HG03432 (cell line): ENCODE data around the gene ACACA.

Experiments used
- ATAC-seq: cut with Tn5 transposase; IDR thresholded peaks from one replicate; pipeline ENCODE4 v1.9.1; 2021; ENCODE audit warnings: mild to moderate bottlenecking, moderate library complexity; ENCODE audit not compliant: unreplicated experiment

The ACACA gene

GRCh38 chr17:37239690-37240334, 166.8 kb downstream of the ACACA start:
- ATAC-seq = no peak

- ATAC-seq = no peak
Measured at GRCh38 chr17:37234106-37234505, 172.5 kb downstream of the ACACA start.

DNA sequence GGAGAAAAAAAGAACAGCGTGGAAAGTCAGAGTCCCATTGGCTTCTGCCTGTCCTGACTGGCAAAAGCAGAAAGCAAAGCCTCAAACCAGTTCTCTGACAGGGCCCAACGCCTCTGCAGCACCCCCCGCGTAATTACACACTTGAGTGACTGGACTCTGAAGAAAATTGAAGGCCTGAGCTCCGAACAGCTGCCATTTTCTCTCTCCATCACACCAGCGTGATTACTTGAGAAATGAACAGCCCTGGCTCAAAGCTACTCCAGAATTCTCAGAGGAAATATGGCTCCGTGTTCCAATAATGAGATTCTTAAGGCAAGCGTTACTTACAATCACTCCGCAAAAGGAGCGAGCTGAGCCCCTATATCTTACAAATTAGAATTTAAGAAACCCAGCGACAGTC, 173.6 kb downstream of the ACACA start:
- ATAC-seq = no peak

GRCh38 chr17:37231887-37232286, 174.7 kb downstream of the ACACA start:
- ATAC-seq = no peak

DNA sequence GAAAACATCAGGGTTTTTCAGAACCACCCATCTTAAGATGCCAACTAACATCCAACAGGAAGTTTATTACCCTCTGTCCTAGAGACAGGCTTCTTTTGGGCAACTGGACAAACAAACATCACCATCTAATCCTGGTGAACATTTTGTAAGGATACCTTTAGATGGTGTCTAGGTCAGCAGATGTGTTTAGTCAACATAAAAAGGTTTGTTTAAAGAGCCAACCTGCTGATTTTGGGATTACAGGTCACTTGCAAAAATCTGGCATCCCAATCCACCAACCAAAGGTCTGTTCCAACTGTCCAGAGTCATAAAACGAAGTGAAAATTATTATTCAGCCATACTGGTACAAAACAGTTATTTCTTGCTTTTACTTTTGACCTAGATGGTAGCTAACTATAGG, 176.0 kb downstream of the ACACA start:
- no peak for ATAC-seq

DNA sequence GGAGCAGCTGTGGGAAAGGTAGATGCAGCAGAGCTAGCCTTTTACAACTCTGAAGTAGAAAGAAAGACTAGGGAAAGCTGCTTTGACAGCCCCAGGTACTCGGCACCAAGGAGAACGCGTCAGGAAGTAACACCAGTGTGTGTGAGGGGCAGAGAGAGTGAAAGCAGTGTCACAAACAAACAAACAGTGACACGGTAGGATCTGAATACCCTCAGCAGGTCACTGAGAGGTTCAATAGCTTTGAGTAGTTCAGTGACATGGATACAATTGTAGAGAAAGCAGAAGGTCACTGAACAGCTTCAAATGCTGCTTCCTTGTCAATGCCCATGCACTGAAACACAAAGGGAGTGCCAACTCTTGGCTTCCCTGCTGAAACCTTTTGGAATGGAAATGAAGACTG, 181.2 kb downstream of the ACACA start:
- ATAC-seq = no peak

DNA sequence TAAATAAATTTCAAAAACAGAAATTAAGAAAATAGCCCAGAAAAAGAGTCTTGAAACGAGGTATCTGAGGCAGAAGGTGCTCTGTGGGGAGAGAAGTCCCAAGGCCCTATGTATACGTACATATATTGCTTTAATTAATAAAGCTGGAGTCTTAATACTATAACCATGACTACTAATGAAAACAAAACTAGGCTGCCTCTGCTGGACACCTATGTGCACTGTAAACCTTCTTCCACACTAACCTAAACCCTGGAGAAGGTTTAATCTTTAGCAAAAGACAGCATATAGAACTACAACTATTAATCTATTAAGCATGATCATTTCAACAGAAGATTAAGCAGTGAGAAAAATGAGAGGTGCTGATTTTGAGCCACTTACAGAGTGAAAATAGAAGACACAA, 184.8 kb downstream of the ACACA start:
- no peak for ATAC-seq

GRCh38 chr17:37220607-37220953, 186.1 kb downstream of the ACACA start:
- ATAC-seq = no peak

DNA sequence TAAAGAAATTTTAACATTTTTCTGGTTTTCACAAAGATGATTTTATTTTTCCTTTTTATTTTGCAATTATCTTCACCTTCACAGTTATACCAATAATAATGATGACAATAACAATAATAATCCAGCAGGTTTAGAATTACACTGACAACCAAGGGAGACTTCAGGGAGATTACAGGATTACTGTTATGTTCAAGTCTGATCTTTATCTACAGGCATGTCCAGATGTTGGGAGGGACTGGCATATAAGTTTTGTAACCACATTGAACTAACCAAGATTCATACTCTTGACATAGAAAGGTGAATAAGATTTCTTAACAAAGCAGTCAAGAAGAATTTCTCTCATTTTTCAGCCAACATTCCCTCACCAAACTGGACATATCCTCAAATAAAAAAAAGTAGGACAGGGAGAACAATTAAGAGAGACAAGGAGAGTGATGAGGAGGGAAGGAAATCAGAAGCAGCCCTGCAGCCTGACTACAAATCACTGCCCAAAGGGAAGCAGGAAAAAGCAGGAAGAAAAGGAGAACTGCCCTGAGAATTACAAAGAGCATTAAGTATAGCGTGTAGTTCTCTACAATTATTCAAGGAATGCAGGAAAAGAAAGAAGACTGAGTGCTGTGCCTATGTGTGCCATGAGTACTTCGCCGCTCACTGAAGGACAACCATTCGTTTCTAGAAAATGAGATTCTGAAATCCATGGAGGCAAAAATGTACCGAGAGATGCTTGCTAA, 186.6 kb downstream of the ACACA start:
- no peak for ATAC-seq

DNA sequence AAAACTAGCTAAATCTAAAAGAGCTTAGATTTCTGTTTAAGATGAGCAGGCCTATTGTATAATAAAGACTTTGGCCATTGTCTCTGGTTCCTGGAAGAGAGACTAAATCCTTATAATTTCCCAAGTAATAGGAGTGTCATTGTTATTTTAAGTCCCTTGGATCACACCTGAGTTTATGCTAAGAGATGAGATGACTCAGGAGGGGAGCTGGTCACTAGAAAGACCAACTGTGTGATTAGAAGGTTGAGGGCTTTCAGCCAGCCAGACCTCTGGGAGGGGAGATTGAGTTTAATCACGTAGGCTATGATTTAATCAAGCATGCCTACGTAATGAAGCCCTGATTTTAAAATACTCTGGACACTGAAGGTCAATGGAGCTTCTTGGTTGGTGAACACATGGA, 187.8 kb downstream of the ACACA start:
- no peak for ATAC-seq

GRCh38 chr17:37214416-37214815, 192.2 kb downstream of the ACACA start:
- ATAC-seq = no peak

DNA sequence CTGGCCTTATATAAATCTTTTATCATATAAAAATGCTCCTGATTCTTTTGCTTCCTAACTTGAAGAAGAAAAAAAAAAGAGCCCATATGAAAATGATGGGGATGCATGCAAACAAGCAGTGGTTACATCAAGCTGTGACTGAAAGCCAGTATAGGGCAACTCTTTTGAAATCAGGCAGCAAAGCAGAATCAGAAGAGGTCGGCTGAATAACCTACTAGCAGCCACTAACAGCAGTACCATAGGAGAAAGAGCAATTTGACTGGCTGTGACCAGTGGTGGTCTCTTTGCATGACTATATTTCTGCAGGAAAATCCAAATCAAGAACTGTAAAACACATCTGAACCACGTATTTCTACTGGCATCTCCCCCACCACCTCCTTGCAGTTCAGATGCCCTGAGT, 192.7 kb downstream of the ACACA start:
- ATAC-seq = no peak

DNA sequence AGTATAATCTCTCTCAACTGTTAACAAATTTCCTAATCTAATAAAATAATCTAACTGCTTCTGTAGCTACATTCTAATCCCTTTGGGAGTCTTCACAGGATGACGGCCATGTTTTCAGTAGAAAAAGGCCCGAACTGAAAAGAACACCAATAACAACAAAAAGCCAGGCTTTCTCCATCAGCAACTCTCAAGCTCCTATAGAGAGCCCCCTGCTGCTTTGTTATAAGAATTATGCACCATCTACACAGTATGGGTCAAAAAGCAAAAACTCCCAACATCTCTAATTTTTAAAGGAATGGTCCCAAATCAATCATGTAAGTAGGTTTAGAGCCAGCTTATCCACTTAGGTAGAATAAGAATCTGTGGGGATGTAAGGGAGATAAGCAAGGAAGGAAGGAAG, 194.5 kb downstream of the ACACA start:
- ATAC-seq = no peak

- no peak for ATAC-seq
Measured at GRCh38 chr17:37211136-37211535, 195.5 kb downstream of the ACACA start.

DNA sequence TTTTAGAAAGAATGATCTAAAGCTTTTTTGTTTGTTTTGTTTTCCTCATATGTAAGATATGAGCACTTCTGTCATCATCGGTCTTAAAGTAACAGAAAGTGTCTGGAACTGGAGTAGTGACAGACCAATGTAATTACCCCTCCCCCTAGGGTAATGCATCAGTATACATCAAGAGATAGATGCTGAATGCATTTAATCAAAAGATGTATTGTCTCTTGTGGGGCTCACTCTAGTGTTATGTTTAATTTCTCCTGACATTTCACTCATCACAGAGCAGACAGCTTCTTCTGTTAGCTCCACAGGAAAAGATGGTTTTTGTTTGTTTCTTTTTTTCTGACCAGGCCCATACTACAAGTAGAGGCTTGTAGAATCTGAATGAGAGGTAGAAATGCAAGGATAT, 199.5 kb downstream of the ACACA start:
- no peak for ATAC-seq

DNA sequence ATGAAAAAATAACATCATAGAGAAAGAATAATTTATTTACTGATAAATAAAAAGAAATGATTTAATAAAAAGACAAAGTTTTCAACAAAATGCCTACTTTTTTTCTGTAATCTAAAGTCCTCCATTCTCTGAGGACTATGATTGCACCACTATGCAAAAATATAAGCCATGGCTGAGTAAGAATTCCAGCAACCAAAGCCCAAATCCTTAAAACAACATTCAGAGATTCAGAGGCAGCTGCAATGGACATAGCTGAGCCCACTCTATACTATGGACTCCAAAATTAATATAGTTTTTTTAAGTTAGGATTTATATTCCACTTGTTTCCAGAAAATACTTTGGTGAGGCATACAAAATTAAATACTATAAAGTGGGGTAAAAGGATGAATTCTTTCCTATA, 200.3 kb downstream of the ACACA start:
- no peak for ATAC-seq

- ATAC-seq = no peak
Measured at GRCh38 chr17:37200497-37200896, 206.1 kb downstream of the ACACA start.

DNA sequence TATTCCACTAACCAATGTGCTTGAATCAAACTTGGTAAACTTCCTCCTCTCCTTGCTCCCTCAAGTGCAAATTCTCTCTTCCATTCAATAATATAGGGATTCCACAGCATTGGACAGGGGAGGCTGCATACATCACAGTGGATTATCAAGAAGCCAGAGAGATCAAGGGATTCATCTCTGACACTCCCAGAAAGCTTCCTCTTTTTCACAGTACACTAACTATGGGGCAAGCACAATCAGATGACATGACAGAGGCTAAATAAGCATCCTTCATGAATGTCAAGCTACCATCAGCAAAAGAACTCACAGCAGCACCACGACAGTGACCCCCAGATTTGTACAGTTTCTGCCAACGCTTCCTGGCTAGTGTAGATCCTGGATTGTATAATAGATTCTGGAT, 209.3 kb downstream of the ACACA start:
- ATAC-seq = no peak

DNA sequence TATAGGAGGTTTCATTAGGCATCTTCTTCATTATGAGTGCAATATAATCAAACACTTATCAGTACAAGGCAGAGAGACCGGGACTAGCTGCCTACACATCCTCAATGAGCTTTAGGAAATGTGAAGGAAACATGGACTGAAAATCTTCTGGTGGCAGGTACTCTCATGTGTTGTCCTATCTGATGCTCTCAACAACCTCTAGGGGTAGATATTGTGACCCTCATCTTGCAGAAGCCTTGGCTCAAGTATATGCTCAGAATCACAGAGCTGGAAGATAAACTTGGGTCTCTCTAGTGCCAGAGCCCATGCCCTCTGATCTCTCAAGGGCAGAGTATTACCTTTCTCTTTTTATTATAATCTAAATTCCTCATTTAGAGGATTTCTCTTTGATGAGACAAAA, 212.4 kb downstream of the ACACA start:
- ATAC-seq = no peak

- no peak for ATAC-seq
Measured at GRCh38 chr17:37191219-37191618, 215.4 kb downstream of the ACACA start.

DNA sequence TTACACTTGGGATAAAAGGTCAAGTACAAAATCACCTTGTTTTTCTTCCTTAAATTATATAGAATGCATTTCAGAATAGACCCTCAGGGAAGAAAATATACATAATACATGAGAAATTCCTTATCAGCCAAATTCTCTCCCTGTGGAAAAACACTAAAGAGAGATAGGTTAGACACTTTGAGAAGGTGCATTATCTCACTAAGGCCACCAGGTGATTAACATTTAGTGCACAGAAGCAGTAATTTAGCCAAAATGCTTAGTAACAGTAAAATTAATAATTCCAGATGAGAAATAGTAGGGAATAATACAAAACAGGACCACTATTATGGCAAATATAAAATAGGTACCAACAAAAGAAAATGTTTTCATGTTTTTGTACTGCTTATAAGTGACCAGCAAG, 216.1 kb downstream of the ACACA start:
- ATAC-seq = no peak

GRCh38 chr17:37188157-37188556, 218.5 kb downstream of the ACACA start:
- ATAC-seq = no peak

DNA sequence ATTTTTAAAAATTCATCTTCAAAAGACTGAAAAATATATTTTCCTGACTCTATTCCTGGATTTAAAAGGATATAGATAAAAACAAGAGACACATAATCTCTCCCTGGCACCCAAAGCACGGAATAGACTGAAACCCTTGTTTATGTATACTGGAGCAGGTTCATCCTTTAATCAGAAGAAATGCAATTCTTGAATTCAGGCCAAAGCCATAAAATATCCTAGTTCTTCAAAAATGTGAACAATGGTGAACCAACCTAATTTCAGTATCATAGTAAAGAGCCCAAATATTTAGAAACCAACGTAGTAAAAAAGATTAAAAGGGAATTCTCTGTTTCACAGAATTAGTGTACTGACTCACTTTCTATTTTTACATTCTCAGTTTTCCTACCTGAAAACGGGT, 219.4 kb downstream of the ACACA start:
- ATAC-seq = no peak
